ENCODE data around the gene SMPX.

The SMPX gene

GRCh38 chrX:21770631-21771321 lies 12.9 kb upstream of the SMPX start:
- in situ Hi-C loops (cut with HindIII; ENCODE audit: low pct_ligation_motif_present, low sequenced_read_pairs) = no loop called here
- TF ChIP-seq CTCF (IDR thresholded peaks at IDR 0.05; ENCODE audit: low read depth, low read length, missing control alignments) = no peak
- no peak overlapping the region for H3K4me3 ChIP-seq (ENCODE audit: low read depth, low read length)

GRCh38 chrX:21766101-21766500 lies 8.2 kb upstream of the SMPX start:
- DNase-seq = no peak
- Histone ChIP-seq H3K27ac (no peak overlapping the region), H3K4me3 (ENCODE audit: low read depth, low read length) (no peak overlapping the region), H3K27me3 (replicated peaks) (no peaks in the 10 kb centered on the region), H3K36me3 (replicated peaks) (no peaks in the 10 kb centered on the region)
- in situ Hi-C loops (cut with HindIII; ENCODE audit: low pct_ligation_motif_present, low sequenced_read_pairs) = no loop called here
- TF ChIP-seq CTCF (IDR thresholded peaks at IDR 0.05; ENCODE audit: low read depth, low read length, missing control alignments) = no peak

More at GRCh38 chrX:21770631-21771321, 12.9 kb upstream of the SMPX start:
- no peaks in the 10 kb centered on the region for H3K27me3 ChIP-seq (replicated peaks)
- H3K27ac ChIP-seq = no peak overlapping the region
- no peak for DNase-seq
- no peaks in the 10 kb centered on the region for H3K36me3 ChIP-seq (replicated peaks)

GRCh38 chrX:21764008-21764407 lies 6.1 kb upstream of the SMPX start:
- in situ Hi-C loops (cut with HindIII; ENCODE audit: low pct_ligation_motif_present, low sequenced_read_pairs) = no loop called here
- Histone ChIP-seq H3K36me3 (replicated peaks) (no peaks in the 10 kb centered on the region), H3K27ac (no peak overlapping the region), H3K27me3 (replicated peaks) (no peaks in the 10 kb centered on the region), H3K4me3 (ENCODE audit: low read depth, low read length) (no peak overlapping the region)
- no peak for TF ChIP-seq CTCF (IDR thresholded peaks at IDR 0.05; ENCODE audit: low read depth, low read length, missing control alignments)
- no peak for DNase-seq

GRCh38 chrX:21758488-21758887 lies 572 bp upstream of the SMPX start:
- Histone ChIP-seq H3K4me3 (ENCODE audit: low read depth, low read length) (no peak overlapping the region), H3K27me3 (replicated peaks) (no peaks in the 10 kb centered on the region), H3K36me3 (replicated peaks) (no peaks in the 10 kb centered on the region), H3K27ac (no peak overlapping the region)
- no peak for TF ChIP-seq CTCF (IDR thresholded peaks at IDR 0.05; ENCODE audit: low read depth, low read length, missing control alignments)
- in situ Hi-C loops (cut with HindIII; ENCODE audit: low pct_ligation_motif_present, low sequenced_read_pairs) = no loop called here
- no peak for DNase-seq

DNA sequence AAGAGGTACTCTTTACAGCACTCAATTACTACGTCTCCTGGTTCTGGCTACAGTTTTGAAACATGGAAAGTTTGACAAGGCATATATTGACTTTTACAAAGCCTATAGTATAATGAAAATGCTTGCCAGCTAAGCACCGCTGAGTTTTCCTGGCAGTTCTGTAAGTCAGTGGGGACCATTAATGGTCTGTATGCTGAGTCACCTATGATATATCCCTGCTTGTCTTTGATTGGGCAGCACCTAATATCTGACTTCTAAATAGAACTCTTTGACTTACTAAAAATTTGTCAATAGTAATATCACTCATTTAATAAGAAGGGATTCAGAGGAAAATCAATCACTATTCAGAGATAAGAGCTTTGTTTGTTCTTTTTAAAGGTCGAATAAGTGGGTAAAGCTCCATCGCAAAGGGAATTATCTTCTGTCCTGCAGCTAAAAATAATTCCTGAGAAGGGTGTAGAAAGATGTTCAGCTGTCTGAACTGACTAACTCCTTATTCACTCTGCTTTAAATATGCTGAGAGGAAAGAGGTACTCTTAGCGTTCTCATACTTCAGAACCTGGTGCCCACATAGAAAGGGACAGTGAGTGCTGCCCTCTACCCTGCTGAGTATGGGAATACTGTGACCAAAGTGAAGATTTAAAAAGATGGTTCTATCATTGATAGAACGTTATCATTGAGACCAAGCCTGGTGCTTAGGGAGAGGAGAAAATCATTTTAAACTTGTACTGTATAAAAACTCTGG lies 959 bp downstream of the SMPX start:
- DNase-seq = no peak
- in situ Hi-C loops (cut with HindIII; ENCODE audit: low pct_ligation_motif_present, low sequenced_read_pairs) = no loop called here

More for the DNA sequence above, 959 bp downstream of the SMPX start:
- Histone ChIP-seq H3K27ac (no peak overlapping the region), H3K4me3 (ENCODE audit: low read depth, low read length) (no peak overlapping the region), H3K27me3 (replicated peaks) (no peaks in the 10 kb centered on the region), H3K36me3 (replicated peaks) (no peaks in the 10 kb centered on the region)
- TF ChIP-seq CTCF (IDR thresholded peaks at IDR 0.05; ENCODE audit: low read depth, low read length, missing control alignments) = no peak

Measured in brain microvascular endothelial cell (primary cell).